Measurements from ENCODE around the gene DCP2.

The DCP2 gene

GRCh38 chr5:113047733-113048652 lies 71.4 kb downstream of the DCP2 start:
- no peak for DNase-seq

- DNase-seq, result no peak
Measured at GRCh38 chr5:113048931-113049330, 72.3 kb downstream of the DCP2 start.

- peak; percentile 28 for DNase-seq
Measured at GRCh38 chr5:113050721-113051382, 74.3 kb downstream of the DCP2 start.

GRCh38 chr5:113052041-113052795 lies 75.6 kb downstream of the DCP2 start:
- no peak for DNase-seq

- no peak for DNase-seq
Measured at GRCh38 chr5:113053511-113053995, 77.0 kb downstream of the DCP2 start.

- no peak for DNase-seq
Measured at GRCh38 chr5:113054899-113055298, 78.3 kb downstream of the DCP2 start.

GRCh38 chr5:113056988-113057387 lies 80.4 kb downstream of the DCP2 start:
- no peak for DNase-seq

- no peak for DNase-seq
Measured at GRCh38 chr5:113057557-113057984, 81.0 kb downstream of the DCP2 start.

GRCh38 chr5:113058269-113058668 lies 81.7 kb downstream of the DCP2 start:
- no peak for DNase-seq

- DNase-seq, result no peak
Measured at GRCh38 chr5:113058706-113059226, 82.2 kb downstream of the DCP2 start.

- DNase-seq, result no peak
Measured at GRCh38 chr5:113059232-113060040, 82.8 kb downstream of the DCP2 start.

- no peak for DNase-seq
Measured at GRCh38 chr5:113060408-113061025, 83.9 kb downstream of the DCP2 start.

GRCh38 chr5:113061846-113062780 lies 85.5 kb downstream of the DCP2 start:
- no peak for DNase-seq

- no peak for DNase-seq
Measured at GRCh38 chr5:113062869-113063508, 86.4 kb downstream of the DCP2 start.

GRCh38 chr5:113063927-113064326 lies 87.3 kb downstream of the DCP2 start:
- DNase-seq, result no peak

GRCh38 chr5:113064806-113065205 lies 88.2 kb downstream of the DCP2 start:
- DNase-seq, result no peak

- DNase-seq, result no peak
Measured at GRCh38 chr5:113065626-113066025, 89.0 kb downstream of the DCP2 start.

- no peak for DNase-seq
Measured at GRCh38 chr5:113067635-113068344, 91.2 kb downstream of the DCP2 start.

GRCh38 chr5:113068559-113068958 lies 92.0 kb downstream of the DCP2 start:
- no peak for DNase-seq

Data from CD4-positive, alpha-beta T cell treated with Interleukin-6 for 4 hours (primary cell).